ENCODE measurements around the gene GRAMD1B.

DNA sequence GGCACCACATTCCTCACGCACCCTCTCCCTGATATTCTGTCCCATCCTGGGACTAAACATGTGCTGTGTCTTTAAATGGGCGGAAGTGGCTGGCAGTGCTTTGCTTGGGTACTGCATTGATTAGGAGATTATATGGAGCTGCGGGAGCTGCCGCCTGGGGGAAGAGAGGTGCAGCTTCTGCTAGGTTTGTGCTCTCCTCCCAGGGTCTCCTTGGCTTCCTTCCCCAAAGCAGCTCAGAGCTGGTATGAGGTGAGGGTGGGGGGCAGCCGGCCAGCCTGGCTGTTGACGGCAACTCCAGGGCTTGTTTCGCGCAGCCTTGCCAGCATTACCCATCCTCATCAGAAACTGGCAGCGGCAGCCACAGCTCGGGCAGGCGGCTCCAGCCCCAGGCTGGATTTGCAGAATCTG is 95.4 kb downstream of the GRAMD1B start:
- TF ChIP-seq EP300 (IDR thresholded peaks at IDR 0.05) (no peak), POLR2AphosphoS5 (IDR thresholded peaks at IDR 0.05) (no peak), CTCF (IDR thresholded peaks at IDR 0.05) (no peak), POLR2A (IDR thresholded peaks at IDR 0.05; ENCODE audit: low read depth) (no peak)
